H1 (cell line): ENCODE results near the gene WDR77. TPM values are rescaled to one million over a fixed set of nuclear protein-coding genes. Genes with fewer than 3 reads are reported as not detected.

Source experiments
- CTCF ChIA-PET: fragments of 300-600 bp; sonication (Branson Sonifier 250); formaldehyde crosslinking; loops from one replicate; lab custom pipeline; 2021; ENCODE audit not compliant: partially characterized antibody; lab: Charles Lee
- POLR2A ChIA-PET: fragments of 300-600 bp; sonication (Branson Sonifier 250); formaldehyde crosslinking; loops from one replicate; lab custom pipeline; 2021; ENCODE audit warnings: inconsistent platforms; ENCODE audit not compliant: partially characterized antibody; lab: Charles Lee
- DNase-seq, 2 experiments: peaks; one replicate each; pipeline versions ENCODE4 v3.0.0 to v3.0.0-alpha.2; 2010 to 2022; ENCODE audit warnings: low spot score in 2 of 2, low read depth in 1 of 2, mixed read lengths in 1 of 2
- FAIRE-seq: peaks from 2 replicates; lab custom pipeline; 2011; peaks lifted over from hg19 to GRCh38; lab: Jason Lieb, UNC
- H2AFZ ChIP-seq: 2 replicates; pipeline ENCODE4 v1.8.1; 2012; ENCODE audit warnings: low read length, inconsistent platforms
- H2AK5ac ChIP-seq: 2 replicates; pipeline ENCODE4 v1.6.1; 2013; ENCODE audit warnings: low read depth, low read length
- H2BK120ac ChIP-seq: replicated peaks from 2 replicates; pipeline ENCODE3; 2013; ENCODE audit warnings: low read depth, low read length, inconsistent platforms
- H2BK12ac ChIP-seq: 2 replicates; pipeline ENCODE4 v1.6.1; 2013; ENCODE audit warnings: low read depth, low read length
- H2BK15ac ChIP-seq: 2 replicates; pipeline ENCODE4 v1.6.1; 2013; ENCODE audit warnings: low read length
- H2BK20ac ChIP-seq: 2 replicates; pipeline ENCODE4 v1.6.1; 2013; ENCODE audit warnings: low read length
- H2BK5ac ChIP-seq: 2 replicates; pipeline ENCODE4 v1.6.1; 2013; ENCODE audit warnings: low read depth, low read length
- H3K14ac ChIP-seq: 2 replicates; pipeline ENCODE4 v1.6.1; 2013; ENCODE audit warnings: inconsistent platforms; ENCODE audit not compliant: insufficient read length
- H3K18ac ChIP-seq: 2 replicates; pipeline ENCODE4 v1.6.1; 2013; ENCODE audit warnings: low read length; ENCODE audit errors: extremely low read depth
- H3K23ac ChIP-seq: 2 replicates; pipeline ENCODE4 v1.6.1; 2013; ENCODE audit warnings: inconsistent platforms; ENCODE audit not compliant: insufficient read length
- H3K23me2 ChIP-seq: 2 replicates; pipeline ENCODE4 v1.6.1; 2013; ENCODE audit warnings: low read depth, low read length
- H3K27ac ChIP-seq: 2 replicates; pipeline ENCODE4 v1.6.1; 2011; ENCODE audit warnings: low read depth, low read length, inconsistent platforms
- H3K27me3 ChIP-seq, 4 experiments: replicated peaks in 1 of 4; 1 replicate in 1 of 4; 2 replicates in 3 of 4; pipeline versions ENCODE4 v1.6.1 to v1.8.1; 2011 to 2013; ENCODE audit warnings: low read length in 3 of 4, mild to moderate bottlenecking in 3 of 4, inconsistent platforms in 2 of 4, mixed read lengths in 2 of 4, moderate library complexity in 1 of 4; ENCODE audit not compliant: control insufficient read depth in 3 of 4, insufficient read depth in 3 of 4; ENCODE audit errors: extremely low read depth in 1 of 4
- H3K36me3 ChIP-seq, 4 experiments: 2 replicates each; pipeline versions ENCODE4 v1.6.1 to v1.8.1; 2011 to 2013; ENCODE audit warnings: mild to moderate bottlenecking in 4 of 4, low read length in 3 of 4, moderate library complexity in 2 of 4, control low read depth in 1 of 4, inconsistent platforms in 1 of 4; ENCODE audit not compliant: insufficient read depth in 4 of 4, control insufficient read depth in 2 of 4
- H3K4ac ChIP-seq: replicated peaks from 2 replicates; pipeline ENCODE3; 2013; ENCODE audit warnings: low read length, low read depth, mixed read lengths, inconsistent platforms; ENCODE audit not compliant: insufficient read length
- H3K4me1 ChIP-seq, 4 experiments: replicated peaks in 1 of 4; 1 replicate in 1 of 4; 2 replicates in 3 of 4; pipeline versions ENCODE4 v1.6.1 to v1.8.1; 2011 to 2013; ENCODE audit warnings: low read length in 3 of 4, inconsistent platforms in 2 of 4, mixed read lengths in 1 of 4; ENCODE audit not compliant: insufficient read depth in 4 of 4, control insufficient read depth in 3 of 4
- H3K4me2 ChIP-seq, 2 experiments: 2 replicates each; pipeline versions ENCODE4 v1.6.1 to v1.8.1; 2011 to 2013; ENCODE audit warnings: low read depth in 2 of 2, low read length in 2 of 2, control low read depth in 1 of 2, inconsistent platforms in 1 of 2, mild to moderate bottlenecking in 1 of 2; ENCODE audit not compliant: insufficient read depth in 1 of 2
- H3K4me3 ChIP-seq, 4 experiments: fragments of 200-600, 300-600 bp in 1 of 4; sonication (generic), shearing (Covaris generic), sonication (Bioruptor Twin) in 1 of 4; 2 replicates each; pipeline versions ENCODE4 v1.5.1 to v1.8.1; 2011 to 2016; ENCODE audit warnings: low read length in 4 of 4, low read depth in 3 of 4, control low read depth in 2 of 4, inconsistent platforms in 2 of 4, mild to moderate bottlenecking in 2 of 4, mixed read lengths in 1 of 4, moderate library complexity in 1 of 4; ENCODE audit not compliant: insufficient read depth in 2 of 4; ENCODE audit errors: extremely low read depth in 1 of 4
- H3K56ac ChIP-seq: replicated peaks from 2 replicates; pipeline ENCODE3; 2013; ENCODE audit warnings: low read depth, mild to moderate bottlenecking, mixed read lengths, low read length, inconsistent platforms; ENCODE audit not compliant: insufficient read length
- H3K79me1 ChIP-seq: 2 replicates; pipeline ENCODE4 v1.6.1; 2013; ENCODE audit warnings: low read depth, low read length, control low read depth
- H3K79me2 ChIP-seq, 2 experiments: 2 replicates each; pipeline versions ENCODE4 v1.6.1 to v1.8.1; 2012 to 2013; ENCODE audit warnings: low read length in 2 of 2, mild to moderate bottlenecking in 2 of 2, inconsistent platforms in 1 of 2; ENCODE audit not compliant: insufficient read depth in 2 of 2, control insufficient read depth in 1 of 2
- H3K9ac ChIP-seq, 4 experiments: replicated peaks in 1 of 4; 1 replicate in 1 of 4; 2 replicates in 3 of 4; pipeline versions ENCODE4 v1.6.1 to v1.8.1; 2011 to 2013; ENCODE audit warnings: low read depth in 3 of 4, low read length in 3 of 4, control low read depth in 2 of 4, mild to moderate bottlenecking in 2 of 4, moderate library complexity in 2 of 4, inconsistent platforms in 1 of 4; ENCODE audit errors: extremely low read depth in 1 of 4
- H3K9me3 ChIP-seq, 2 experiments: 2 replicates each; pipeline versions ENCODE4 v1.6.1 to v1.8.1; 2012 to 2013; ENCODE audit warnings: mild to moderate bottlenecking in 2 of 2, moderate library complexity in 2 of 2, control low read depth in 1 of 2, inconsistent platforms in 1 of 2, low read depth in 1 of 2, low read length in 1 of 2, mixed read lengths in 1 of 2; ENCODE audit not compliant: insufficient read depth in 2 of 2
- H4K20me1 ChIP-seq, 2 experiments: replicated peaks in 1 of 2; 2 replicates each; pipeline versions ENCODE3 to v1.8.1; 2011 to 2013; ENCODE audit warnings: inconsistent platforms in 2 of 2, low read length in 2 of 2, mild to moderate bottlenecking in 1 of 2; ENCODE audit not compliant: insufficient read depth in 2 of 2, control insufficient read depth in 1 of 2
- H4K5ac ChIP-seq: 2 replicates; pipeline ENCODE4 v1.6.1; 2013; ENCODE audit warnings: low read length, low read depth, mixed read lengths, inconsistent platforms; ENCODE audit not compliant: insufficient read length
- H4K8ac ChIP-seq: 2 replicates; pipeline ENCODE4 v1.8.0; 2013; ENCODE audit warnings: mild to moderate bottlenecking, moderate library complexity, low read length, inconsistent platforms; ENCODE audit not compliant: insufficient read depth; ENCODE audit errors: extremely low read depth
- H4K91ac ChIP-seq: replicated peaks from 2 replicates; pipeline ENCODE3; 2013; ENCODE audit warnings: low read length, mixed read lengths, inconsistent platforms; ENCODE audit not compliant: insufficient read length
- CEBPB ChIP-seq: IDR thresholded peaks from 2 replicates; pipeline ENCODE4 v1.6.1; 2012; ENCODE audit warnings: low read depth, low read length
- CTBP2 ChIP-seq: IDR thresholded peaks from 2 replicates; pipeline ENCODE4 v1.7.0; 2011; ENCODE audit warnings: borderline replicate concordance, mild to moderate bottlenecking, moderate library complexity, mixed read lengths, low read length; ENCODE audit not compliant: insufficient read depth, insufficient read length
- KDM1A ChIP-seq: fragments of 200-600, 300-600 bp; sonication (generic); IDR thresholded peaks from 2 replicates; pipeline ENCODE4 v1.7.1; 2016; ENCODE audit warnings: mild to moderate bottlenecking, low read length, borderline replicate concordance
- SAP30 ChIP-seq: fragments of 300-600 bp; sonication (generic); IDR thresholded peaks from 2 replicates; pipeline ENCODE4 v1.7.1; 2012; ENCODE audit warnings: low read length, moderate library complexity, mild to moderate bottlenecking, inconsistent platforms; ENCODE audit not compliant: insufficient read depth, insufficient replicate concordance
- SIN3A ChIP-seq, 2 experiments: IDR thresholded peaks in 1 of 2; conservative IDR thresholded peaks in 1 of 2; 2 replicates each; pipeline ENCODE4 v1.6.1; 2011 to 2012; ENCODE audit warnings: low read length in 2 of 2, improper control_type of control experiment in 1 of 2, low read depth in 1 of 2, mild to moderate bottlenecking in 1 of 2
- ZNF274 ChIP-seq: IDR thresholded peaks from 2 replicates; pipeline ENCODE4 v1.7.0; 2012; ENCODE audit warnings: low read length, borderline replicate concordance; ENCODE audit errors: extremely low read depth
- WGBS, 2 experiments: shearing (Covaris generic) in 1 of 2; methylation state at CpG; one replicate each; pipeline versions ENCODE4 v1.1.6 to v1.1.7; 2013 to 2015; ENCODE audit warnings: low lambda C conversion rate in 2 of 2, mixed read lengths in 2 of 2, inconsistent platforms in 1 of 2, low coverage in 1 of 2, missing lambda C conversion rate in 1 of 2; ENCODE audit not compliant: insufficient replicate concordance in 2 of 2, insufficient coverage in 1 of 2, insufficient read length in 1 of 2; ENCODE audit errors: extremely low coverage in 1 of 2, missing lambda C conversion rate in 1 of 2; 5-methylcytosine and 5-hydroxymethylcytosine counted together
- polyA plus RNA-seq, 7 experiments: library from polyadenylated mRNA; depleted of rRNA in 3 of 7; stranded (reverse) in 5 of 7; unstranded in 2 of 7; fragments of >200 nt in 5 of 7; fragments of 200-250 nt in 2 of 7; gene quantifications; 1 replicate in 5 of 7; 2 replicates in 1 of 7; 4 replicates in 1 of 7; pipeline versions ENCODE4 v1.2.1 to v1.2.3, GENCODE V29; 2011 to 2013; ENCODE audit warnings: missing spikeins in 2 of 7, mixed read lengths in 2 of 7
- total RNA-seq: library from RNA; stranded (reverse); fragmentation: NEBNext Ultra II Directional; extraction: Animal tissue kit (Norgen Biotek cat#: 25700); gene quantifications from 2 replicates; pipeline ENCODE4 v1.2.1, GENCODE V29; 2021

The WDR77 gene
- total and polyA plus RNA-seq, 2 of the 8 experiments (the other 6 are each of a cell fraction or from before 2014, with no cell fraction given): 66.0 to 156 TPM

DNA sequence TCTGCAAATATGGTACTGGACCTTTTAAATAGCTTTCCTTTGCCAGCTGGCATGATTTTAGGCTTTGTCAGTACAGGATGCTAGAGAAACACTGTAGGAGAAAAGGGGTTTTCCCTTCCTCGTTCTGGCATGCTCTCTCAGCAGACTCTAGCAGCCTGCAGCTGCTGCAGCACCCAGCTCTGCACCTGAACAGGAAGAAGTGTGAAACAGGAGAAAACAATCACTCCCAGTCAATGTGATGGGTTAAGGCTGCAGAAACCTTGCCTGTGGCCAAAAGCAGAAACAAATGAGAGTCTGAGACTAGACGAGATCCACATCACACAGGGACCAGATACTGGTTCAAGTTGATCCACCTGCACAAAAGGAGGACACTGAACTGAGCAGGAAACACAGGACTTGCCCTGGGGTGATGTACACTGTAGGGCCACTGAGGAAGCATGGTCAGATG is 42.7 kb downstream of the WDR77 start:
- Histone ChIP-seq H2AFZ (peak overlapping the region; percentile 69), H2AK5ac (no peak overlapping the region), H2BK120ac (no peak overlapping the region), H2BK5ac (no peak overlapping the region), H3K23me2 (no peaks in the 10 kb centered on the region), H3K4me2 (no peak overlapping the region), H3K4me1 (no peaks in the 10 kb centered on the region), H3K79me1 (no peaks in the 10 kb centered on the region), H3K79me2 (no peaks in the 10 kb centered on the region), H2BK12ac (no peak overlapping the region), H3K4me3 (no peak overlapping the region), H3K56ac (no peak overlapping the region), H2BK20ac (no peak overlapping the region), H4K8ac (no peak overlapping the region), H3K36me3 (no peaks in the 10 kb centered on the region), H3K9me3 (no peaks in the 10 kb centered on the region), H2BK15ac (no peak overlapping the region), H3K18ac (no peak overlapping the region), H3K27me3 (no peaks in the 10 kb centered on the region), H4K91ac (no peak overlapping the region), H3K14ac (no peak overlapping the region), H3K4ac (no peak overlapping the region), H4K5ac (no peak overlapping the region), H3K23ac (no peak overlapping the region), H3K27ac (no peak overlapping the region), H3K9ac (no peak overlapping the region), H4K20me1 (no peaks in the 10 kb centered on the region)
- CTCF ChIA-PET: interaction anchor here (3.4 kb wide), 1 partner anchor 183 kb away, joined by 13 read pairs; no protein-coding TSS in a partner anchor
- WGBS, 2 experiments: 68% methylated on average over 1 of the region's 2 CpGs; no CpG with 5 or more reads in 1 of the 2 experiments
- FAIRE-seq: no peak
- TF ChIP-seq SIN3A (conservative IDR thresholded peaks at IDR 0.05 in 1 of 2, IDR thresholded peaks at IDR 0.05 in 1 of 2; ENCODE audit: low read depth in 1 of 2, low read length in 2 of 2) (no peak), SAP30 (no peak), CEBPB (no peak), CTBP2 (no peak), ZNF274 (no peak), KDM1A (no peak)
- no peak for DNase-seq
- POLR2A ChIA-PET: interaction anchor here (1.3 kb wide), 1 partner anchor 60 kb away, joined by 3 read pairs; no protein-coding TSS in a partner anchor
